ENCODE data around the gene GOPC.

- TF ChIP-seq POLR2AphosphoS5 (IDR thresholded peaks at IDR 0.05; ENCODE audit: low read depth), result no peak
- TF ChIP-seq, protein P1, sequence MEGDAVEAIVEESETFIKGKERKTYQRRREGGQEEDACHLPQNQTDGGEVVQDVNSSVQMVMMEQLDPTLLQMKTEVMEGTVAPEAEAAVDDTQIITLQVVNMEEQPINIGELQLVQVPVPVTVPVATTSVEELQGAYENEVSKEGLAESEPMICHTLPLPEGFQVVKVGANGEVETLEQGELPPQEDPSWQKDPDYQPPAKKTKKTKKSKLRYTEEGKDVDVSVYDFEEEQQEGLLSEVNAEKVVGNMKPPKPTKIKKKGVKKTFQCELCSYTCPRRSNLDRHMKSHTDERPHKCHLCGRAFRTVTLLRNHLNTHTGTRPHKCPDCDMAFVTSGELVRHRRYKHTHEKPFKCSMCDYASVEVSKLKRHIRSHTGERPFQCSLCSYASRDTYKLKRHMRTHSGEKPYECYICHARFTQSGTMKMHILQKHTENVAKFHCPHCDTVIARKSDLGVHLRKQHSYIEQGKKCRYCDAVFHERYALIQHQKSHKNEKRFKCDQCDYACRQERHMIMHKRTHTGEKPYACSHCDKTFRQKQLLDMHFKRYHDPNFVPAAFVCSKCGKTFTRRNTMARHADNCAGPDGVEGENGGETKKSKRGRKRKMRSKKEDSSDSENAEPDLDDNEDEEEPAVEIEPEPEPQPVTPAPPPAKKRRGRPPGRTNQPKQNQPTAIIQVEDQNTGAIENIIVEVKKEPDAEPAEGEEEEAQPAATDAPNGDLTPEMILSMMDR (IDR thresholded peaks at IDR 0.05; ENCODE audit: insufficient read depth, low read length), result no peak
- TF ChIP-seq, protein P2, sequence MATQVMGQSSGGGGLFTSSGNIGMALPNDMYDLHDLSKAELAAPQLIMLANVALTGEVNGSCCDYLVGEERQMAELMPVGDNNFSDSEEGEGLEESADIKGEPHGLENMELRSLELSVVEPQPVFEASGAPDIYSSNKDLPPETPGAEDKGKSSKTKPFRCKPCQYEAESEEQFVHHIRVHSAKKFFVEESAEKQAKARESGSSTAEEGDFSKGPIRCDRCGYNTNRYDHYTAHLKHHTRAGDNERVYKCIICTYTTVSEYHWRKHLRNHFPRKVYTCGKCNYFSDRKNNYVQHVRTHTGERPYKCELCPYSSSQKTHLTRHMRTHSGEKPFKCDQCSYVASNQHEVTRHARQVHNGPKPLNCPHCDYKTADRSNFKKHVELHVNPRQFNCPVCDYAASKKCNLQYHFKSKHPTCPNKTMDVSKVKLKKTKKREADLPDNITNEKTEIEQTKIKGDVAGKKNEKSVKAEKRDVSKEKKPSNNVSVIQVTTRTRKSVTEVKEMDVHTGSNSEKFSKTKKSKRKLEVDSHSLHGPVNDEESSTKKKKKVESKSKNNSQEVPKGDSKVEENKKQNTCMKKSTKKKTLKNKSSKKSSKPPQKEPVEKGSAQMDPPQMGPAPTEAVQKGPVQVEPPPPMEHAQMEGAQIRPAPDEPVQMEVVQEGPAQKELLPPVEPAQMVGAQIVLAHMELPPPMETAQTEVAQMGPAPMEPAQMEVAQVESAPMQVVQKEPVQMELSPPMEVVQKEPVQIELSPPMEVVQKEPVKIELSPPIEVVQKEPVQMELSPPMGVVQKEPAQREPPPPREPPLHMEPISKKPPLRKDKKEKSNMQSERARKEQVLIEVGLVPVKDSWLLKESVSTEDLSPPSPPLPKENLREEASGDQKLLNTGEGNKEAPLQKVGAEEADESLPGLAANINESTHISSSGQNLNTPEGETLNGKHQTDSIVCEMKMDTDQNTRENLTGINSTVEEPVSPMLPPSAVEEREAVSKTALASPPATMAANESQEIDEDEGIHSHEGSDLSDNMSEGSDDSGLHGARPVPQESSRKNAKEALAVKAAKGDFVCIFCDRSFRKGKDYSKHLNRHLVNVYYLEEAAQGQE (IDR thresholded peaks at IDR 0.05; ENCODE audit: insufficient replicate concordance, low read depth), result no peak
These were observed 22.7 kb upstream of the GOPC start for GRCh38 chr6:117624869-117625481.
